ENCODE data around the gene TPH2.
A peak's percentile ranks its signal among the peaks of the same experiment; 100 is the strongest.

TPH2 gene

GRCh38 chr12:71938728-71939385, at the start of gene TPH2:
TPH2 (plus strand) TSS chr12:71938845; CDS start chr12:71938987, 142 bp downstream.
- no peak for DNase-seq (ENCODE audit: low read depth)

DNA sequence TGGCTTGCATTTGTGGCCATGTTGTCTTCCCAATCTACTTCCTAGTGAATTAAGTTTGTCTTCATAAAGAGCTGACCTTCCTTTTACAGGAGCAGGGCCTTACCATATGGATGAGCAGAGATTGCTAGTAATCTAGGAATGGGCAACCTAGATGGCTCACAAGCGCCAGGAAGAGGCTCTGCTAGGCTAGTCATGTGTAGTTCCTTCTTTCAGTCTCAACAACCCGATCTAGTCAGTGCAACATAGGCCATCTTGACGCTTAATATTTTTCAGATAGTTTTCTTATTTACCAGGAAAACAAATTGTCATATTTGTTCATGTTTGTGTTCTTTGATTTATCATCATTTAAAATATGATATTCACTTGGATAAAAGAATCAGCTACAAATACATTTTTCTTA, 48.2 kb upstream of the TPH2 start:
- DNase-seq (ENCODE audit: low read depth): no peak

DNA sequence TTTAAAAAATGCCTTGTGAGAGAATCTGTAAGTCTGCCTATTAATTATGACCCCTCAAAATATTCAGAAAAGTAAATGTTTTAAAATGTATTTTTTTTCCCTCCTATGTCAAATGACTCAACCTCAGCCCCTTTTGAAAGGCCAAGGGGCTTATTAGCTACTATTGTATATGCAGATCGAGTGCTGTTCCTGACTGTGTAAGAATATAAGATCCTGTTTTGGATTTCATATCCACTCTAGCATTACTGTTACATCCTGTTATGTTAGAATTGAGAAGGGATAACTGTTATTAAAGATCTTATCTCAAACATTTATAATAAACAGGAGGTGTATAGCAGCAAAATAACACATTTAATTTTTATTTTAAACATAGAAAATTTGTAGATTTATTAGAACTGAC, 46.6 kb upstream of the TPH2 start:
- no peak for DNase-seq (ENCODE audit: low read depth)

GRCh38 chr12:71896205-71896882, 42.3 kb upstream of the TPH2 start:
- no peak for DNase-seq (ENCODE audit: low read depth)

- DNase-seq (ENCODE audit: low read depth): no peak
These were observed 38.6 kb upstream of the TPH2 start for GRCh38 chr12:71900091-71900490.

DNA sequence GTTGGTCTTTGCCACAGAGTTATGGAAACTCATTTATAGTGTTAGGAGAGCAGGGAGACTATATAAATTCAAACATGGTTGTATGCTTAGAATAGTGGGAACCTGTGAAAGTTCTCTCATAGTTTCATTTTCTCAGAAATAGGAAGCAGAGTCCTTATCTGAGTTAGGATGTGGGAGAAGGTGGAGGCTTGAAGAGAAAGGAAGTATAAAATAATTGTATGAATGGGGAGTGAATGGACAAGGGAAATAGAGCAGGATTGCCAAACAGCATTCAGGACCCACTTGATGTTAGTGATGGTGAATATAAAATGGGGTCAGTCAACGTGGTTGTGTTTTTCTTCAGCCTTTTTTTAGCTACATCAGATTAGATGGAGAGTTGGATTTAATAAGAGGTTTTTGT, 34.0 kb upstream of the TPH2 start:
- DNase-seq (ENCODE audit: low read depth): no peak

- DNase-seq (ENCODE audit: low read depth): no peak
These were observed 3.1 kb upstream of the TPH2 start for GRCh38 chr12:71935594-71935993.

- no peak for DNase-seq (ENCODE audit: low read depth)
These were observed 1.4 kb downstream of the TPH2 start for GRCh38 chr12:71940068-71940467.

GRCh38 chr12:71941174-71941573, 2.5 kb downstream of the TPH2 start:
- no peak for DNase-seq (ENCODE audit: low read depth)

DNA sequence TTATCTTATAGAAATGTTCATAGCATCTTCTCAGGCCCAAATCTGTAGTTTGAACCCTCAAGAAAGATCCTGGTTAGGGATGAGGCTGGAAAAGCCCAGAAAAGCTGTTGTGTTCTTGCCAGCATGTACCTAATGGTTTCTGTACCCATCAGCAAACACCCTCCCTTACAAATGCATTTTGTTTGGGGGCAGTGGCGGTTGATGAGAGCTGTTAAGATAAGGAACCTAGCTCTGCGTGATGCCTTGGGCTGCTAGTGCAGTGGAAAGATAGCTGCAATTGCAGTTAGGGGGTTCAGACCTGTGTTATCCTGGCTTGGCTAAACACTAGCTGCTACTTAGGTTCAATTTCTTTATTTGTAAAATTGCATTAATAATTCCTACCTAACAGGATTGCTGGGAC, 3.6 kb downstream of the TPH2 start:
- DNase-seq (ENCODE audit: low read depth): no peak

GRCh38 chr12:71942703-71943102, 4.1 kb downstream of the TPH2 start:
- no peak for DNase-seq (ENCODE audit: low read depth)

- DNase-seq (ENCODE audit: low read depth): no peak
These were observed 6.5 kb downstream of the TPH2 start for GRCh38 chr12:71945121-71945520.

- DNase-seq (ENCODE audit: low read depth): no peak
These were observed 7.2 kb downstream of the TPH2 start for GRCh38 chr12:71945883-71946282.

DNA sequence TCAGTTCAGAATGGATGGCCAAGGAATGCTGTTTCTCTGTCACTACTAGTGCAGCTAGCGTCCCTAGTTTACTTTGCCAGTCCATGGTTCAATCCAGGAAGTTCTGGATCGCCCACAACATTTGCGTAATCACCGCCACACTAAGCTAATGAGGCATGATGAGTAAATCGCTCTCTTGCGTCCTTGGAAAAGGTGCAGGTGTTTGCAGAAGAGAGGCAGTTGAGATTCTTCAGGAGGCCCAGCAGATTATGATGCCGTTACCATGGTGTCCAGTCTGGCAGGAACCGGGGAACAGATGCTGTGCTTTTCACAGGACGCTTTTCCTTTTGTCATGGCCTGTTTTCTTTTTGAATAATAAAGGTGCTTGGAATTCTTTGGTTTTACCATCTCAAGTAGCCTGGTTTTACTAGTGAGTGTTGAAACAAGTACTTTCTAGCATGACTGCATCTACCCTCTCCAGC, 9.0 kb downstream of the TPH2 start:
- peak; percentile 24 for DNase-seq (ENCODE audit: low read depth)

DNA sequence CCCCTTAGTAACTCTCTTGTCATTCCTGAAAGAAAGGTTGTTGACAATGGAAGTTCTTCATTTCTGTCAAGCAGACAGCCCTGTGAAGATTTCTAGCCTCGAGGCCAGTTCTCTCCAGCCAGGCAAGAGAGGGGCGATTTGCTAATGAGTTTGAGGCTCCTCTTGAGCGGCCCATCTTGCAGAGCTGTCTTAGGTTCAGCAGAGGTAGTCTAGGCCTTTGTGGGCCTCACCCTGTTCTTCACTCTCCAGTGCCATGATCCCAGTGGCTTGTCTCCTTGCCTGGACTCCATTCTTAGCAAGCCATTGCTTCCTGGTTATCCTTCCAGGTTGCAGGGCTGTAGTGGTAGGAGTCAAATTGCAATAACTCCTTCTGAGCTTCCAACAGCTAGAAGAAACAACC, 9.7 kb downstream of the TPH2 start:
- no peak for DNase-seq (ENCODE audit: low read depth)

GRCh38 chr12:71949646-71950045, 11.0 kb downstream of the TPH2 start:
- DNase-seq (ENCODE audit: low read depth): no peak

GRCh38 chr12:71950404-71950803, 11.8 kb downstream of the TPH2 start:
- DNase-seq (ENCODE audit: low read depth): no peak

DNA sequence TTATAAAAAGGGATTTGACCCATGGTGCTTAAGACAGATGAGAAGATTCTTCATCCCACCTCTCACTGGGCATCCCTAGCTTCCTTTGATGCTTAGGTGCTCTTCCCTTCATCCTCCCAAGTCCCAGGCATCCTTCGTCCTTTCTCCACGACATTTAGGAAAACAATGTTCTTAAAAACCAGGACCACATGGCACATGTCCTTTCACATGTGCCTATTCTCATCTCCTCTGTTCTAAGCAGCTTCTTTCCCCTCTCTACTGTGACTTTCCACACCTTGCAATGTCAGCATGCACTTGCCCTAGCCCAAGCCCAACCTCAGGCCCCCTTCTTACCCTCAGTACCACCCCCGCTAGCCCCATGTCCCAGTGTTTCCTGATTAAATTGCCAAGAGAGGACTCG, 12.2 kb downstream of the TPH2 start:
- no peak for DNase-seq (ENCODE audit: low read depth)

DNA sequence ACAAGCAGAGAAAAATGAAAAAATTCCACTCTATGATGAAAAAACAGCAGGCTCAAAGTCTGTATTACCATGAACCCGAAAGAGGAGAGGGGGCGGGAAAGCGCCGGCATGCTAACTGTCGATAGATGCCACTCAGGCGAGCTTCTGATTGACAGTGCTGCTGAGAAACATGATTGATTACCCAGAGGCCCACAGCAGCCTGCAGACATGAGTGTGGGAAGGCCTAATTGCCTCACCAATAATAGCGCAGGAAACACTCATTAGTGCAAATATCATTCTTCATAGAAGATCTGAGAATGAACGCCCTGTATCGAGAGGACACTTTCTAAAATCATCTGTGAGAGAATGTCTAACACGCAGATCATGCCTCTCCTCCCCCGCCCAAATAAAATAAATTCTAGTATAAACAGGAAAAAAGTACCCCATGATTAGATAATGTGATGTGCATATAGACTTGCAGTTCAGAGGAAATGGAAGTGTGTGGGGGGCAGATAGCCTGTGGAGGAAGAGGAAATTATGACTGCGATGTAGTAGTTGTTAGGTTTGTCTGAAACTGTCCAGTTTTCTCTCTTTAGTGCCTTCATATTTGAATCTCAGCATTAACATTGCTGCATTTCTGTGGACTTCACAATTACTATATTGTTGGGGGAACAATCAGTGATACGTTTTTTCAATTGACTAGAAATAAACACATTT, 15.6 kb downstream of the TPH2 start:
- no peak for DNase-seq (ENCODE audit: low read depth)

DNA sequence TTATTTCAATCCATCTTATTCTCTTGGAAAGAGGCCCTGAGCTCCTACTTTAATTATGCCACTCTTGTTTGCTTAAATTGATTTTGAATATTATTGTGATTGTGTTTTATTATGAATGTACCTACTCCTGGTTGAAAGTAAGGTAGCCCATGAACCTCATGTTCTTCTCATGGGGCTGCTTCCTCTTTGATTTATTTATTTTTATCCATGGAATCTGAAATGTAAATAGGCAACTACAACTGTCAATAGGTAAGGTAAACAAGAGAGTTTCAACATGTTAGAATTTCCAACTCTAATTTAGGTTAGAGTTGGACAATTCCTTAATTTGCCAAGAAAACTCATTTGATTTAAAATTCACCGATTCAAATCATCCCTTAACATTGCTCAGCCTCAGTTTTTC, 16.2 kb downstream of the TPH2 start:
- DNase-seq (ENCODE audit: low read depth): no peak

GRCh38 chr12:71955970-71956369, 17.3 kb downstream of the TPH2 start:
- peak; percentile 42 for DNase-seq (ENCODE audit: low read depth)

- peak; percentile 29 for DNase-seq (ENCODE audit: low read depth)
These were observed 19.4 kb downstream of the TPH2 start for GRCh38 chr12:71958056-71958455.

DNA sequence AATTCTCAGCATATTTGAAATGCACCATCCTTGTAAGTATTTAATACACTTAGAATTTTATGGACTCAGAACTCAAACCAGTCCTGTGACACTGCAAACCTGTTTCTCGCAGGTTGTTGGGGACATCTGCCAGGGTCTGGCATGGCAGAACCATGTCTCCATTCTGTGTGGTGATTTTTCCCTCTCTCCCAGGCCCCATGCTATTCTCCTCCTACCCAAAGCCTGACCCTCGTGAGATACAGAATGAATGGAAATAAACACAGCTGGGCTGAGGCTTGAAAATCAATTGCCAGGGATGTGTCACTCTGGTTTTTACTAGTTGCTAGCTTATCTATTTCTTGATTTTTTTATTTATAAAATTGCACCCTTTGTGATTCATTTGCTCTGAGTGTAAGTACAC, 19.8 kb downstream of the TPH2 start:
- DNase-seq (ENCODE audit: low read depth): no peak

Measured in GM04503 (cell line).